Kidney epithelial cell (primary cell): Measurements from ENCODE around the gene CGN. TPM values are rescaled to one million over a fixed set of nuclear protein-coding genes. Genes with fewer than 3 reads are reported as not detected.

ENCODE experiments used
- DNase-seq: peaks from one replicate; pipeline ENCODE4 v3.0.0-alpha.2; 2010; ENCODE audit warnings: low read depth
- H3K27me3 ChIP-seq: 2 replicates; pipeline ENCODE4 v1.6.0; 2011; ENCODE audit warnings: low read length; ENCODE audit not compliant: control insufficient read depth, insufficient read depth
- H3K36me3 ChIP-seq: 2 replicates; pipeline ENCODE4 v1.5.1; 2011; ENCODE audit warnings: low read length; ENCODE audit not compliant: control insufficient read depth, insufficient read depth
- H3K4me3 ChIP-seq: 2 replicates; pipeline ENCODE4 v1.5.1; 2011; ENCODE audit warnings: low read depth, mild to moderate bottlenecking, control low read depth, low read length
- total RNA-seq: library from RNA; depleted of rRNA; stranded (reverse); fragments of >200 nt; gene quantifications from 2 replicates; pipeline ENCODE4 v1.2.3, GENCODE V29; 2015
- TF ChIP-seq, protein P1 (sequence below): IDR thresholded peaks from 2 replicates; pipeline ENCODE4 v1.5.1; 2011; ENCODE audit warnings: mild to moderate bottlenecking, moderate library complexity, low read length, control low read depth, inconsistent platforms; ENCODE audit not compliant: insufficient read depth, poor library complexity, severe bottlenecking

Gene CGN
- total RNA-seq, 1 donor from 2014 or later: 29.3 TPM

DNA sequence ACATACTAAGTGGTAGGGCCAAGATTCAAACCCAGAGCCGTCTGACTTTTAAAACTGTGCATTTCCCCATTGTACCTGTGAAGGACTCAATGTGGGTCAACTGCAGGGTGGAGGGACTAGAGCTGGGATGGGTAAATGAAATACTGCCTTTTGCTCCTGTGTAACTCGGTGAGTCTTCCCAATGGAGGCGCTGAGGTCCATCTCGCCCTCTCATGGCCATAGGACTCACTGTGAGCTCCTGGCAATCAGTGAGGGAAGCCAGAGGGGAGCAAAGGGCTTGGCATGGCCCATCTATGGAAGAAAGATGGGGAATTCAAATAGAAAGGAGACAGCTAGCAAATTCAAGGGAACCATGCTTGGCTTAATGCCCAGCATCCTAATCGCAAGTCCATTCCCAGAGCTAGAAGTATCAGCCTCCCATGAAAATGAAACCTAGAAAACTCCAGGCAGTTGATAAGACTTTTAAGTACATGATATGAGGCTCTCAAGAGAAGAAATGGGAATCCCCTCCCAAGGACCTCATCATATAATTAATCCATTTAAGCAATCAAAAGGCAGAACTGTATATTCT lies 25.4 kb upstream of the CGN start:
- no peaks in the 10 kb centered on the region for H3K36me3 ChIP-seq
- TF ChIP-seq, protein P1, sequence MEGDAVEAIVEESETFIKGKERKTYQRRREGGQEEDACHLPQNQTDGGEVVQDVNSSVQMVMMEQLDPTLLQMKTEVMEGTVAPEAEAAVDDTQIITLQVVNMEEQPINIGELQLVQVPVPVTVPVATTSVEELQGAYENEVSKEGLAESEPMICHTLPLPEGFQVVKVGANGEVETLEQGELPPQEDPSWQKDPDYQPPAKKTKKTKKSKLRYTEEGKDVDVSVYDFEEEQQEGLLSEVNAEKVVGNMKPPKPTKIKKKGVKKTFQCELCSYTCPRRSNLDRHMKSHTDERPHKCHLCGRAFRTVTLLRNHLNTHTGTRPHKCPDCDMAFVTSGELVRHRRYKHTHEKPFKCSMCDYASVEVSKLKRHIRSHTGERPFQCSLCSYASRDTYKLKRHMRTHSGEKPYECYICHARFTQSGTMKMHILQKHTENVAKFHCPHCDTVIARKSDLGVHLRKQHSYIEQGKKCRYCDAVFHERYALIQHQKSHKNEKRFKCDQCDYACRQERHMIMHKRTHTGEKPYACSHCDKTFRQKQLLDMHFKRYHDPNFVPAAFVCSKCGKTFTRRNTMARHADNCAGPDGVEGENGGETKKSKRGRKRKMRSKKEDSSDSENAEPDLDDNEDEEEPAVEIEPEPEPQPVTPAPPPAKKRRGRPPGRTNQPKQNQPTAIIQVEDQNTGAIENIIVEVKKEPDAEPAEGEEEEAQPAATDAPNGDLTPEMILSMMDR: no peak
- no peaks in the 10 kb centered on the region for H3K27me3 ChIP-seq
- no peak for DNase-seq
- no peak overlapping the region for H3K4me3 ChIP-seq

DNA sequence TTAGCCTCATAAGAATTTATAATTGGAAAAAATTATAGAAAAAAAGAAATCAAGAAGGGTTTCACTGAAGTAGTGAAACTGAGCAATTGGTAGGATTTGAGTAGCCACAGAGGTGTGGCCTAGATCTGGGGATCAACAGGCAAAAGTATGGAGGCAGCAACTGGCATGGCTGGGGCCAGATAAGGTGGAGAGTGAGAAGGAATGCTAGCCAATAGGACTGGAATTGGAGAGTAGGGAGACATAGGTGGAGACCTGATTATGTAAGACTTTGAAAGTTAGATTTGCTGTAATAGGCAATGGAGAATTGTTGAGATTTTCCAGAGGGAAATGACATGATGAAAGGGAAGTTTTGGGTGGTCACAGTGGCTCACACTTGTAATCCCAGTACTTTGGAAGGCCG lies 24.6 kb upstream of the CGN start:
- TF ChIP-seq, protein P1: no peak
- Histone ChIP-seq H3K36me3 (no peaks in the 10 kb centered on the region), H3K4me3 (no peak overlapping the region), H3K27me3 (no peaks in the 10 kb centered on the region)
- DNase-seq: no peak

DNA sequence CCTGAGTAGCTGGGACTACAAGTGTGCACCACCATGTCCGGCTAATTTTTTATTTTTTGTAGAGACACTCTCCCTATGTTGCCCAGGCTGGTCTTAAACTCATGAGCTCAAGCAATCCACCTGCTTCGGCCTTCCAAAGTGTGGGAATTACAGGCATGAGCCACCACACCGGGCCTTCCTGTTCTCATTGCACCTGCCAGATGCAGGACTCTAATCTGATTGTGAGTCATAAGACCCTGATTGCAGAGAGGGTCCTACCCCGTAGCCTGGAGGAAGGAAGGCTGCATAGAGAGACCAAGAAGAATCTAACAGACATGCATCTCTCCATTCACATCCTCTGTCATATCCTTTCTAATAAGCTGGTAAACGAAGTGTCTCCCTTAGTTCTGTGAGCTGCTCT lies 19.5 kb upstream of the CGN start:
- H3K36me3 ChIP-seq: no peaks in the 10 kb centered on the region
- DNase-seq: no peak
- no peaks in the 10 kb centered on the region for H3K27me3 ChIP-seq
- H3K4me3 ChIP-seq: no peak overlapping the region
- TF ChIP-seq, protein P1: no peak

DNA sequence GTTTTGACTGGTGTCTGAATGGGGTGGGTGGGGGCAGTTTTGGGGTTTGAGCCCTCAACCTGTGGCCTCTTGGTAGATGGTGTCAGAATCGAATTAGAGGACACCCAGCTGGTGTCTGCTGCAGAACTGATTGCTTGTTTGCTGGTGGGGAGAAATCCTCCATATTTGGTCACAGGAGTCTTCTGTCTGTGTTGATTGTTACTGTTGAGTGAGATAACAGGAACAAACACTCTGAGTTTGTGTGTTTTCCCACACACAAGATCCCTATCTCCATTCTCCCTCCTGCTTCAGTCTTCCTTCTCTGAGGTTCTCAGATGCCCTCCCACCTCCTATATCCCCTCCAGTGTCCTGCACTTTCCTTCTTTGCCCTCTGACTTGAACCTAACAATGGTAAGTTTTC lies 19.1 kb upstream of the CGN start:
- Histone ChIP-seq H3K4me3 (no peak overlapping the region), H3K27me3 (no peaks in the 10 kb centered on the region), H3K36me3 (no peaks in the 10 kb centered on the region)
- no peak for DNase-seq
- TF ChIP-seq, protein P1: no peak

DNA sequence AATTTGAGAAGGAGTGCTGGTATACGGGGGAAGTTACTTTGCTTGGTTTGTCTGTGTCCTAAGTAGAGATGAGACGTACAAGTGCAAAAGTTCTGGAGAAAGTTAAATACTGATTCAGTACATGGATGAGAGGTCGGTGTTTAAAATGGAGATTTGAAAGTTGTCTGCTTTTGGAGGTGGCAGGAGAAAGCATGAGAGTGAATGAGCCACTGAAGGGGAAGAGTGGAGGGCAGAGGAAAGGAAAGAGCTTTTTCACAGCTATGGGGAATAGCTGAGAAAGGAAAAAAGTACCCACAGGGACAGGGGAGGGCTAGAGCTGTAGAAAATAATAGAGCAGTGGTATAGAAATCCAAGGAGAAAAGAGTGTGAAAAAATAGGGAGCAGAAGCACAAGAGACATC lies 18.1 kb upstream of the CGN start:
- no peak overlapping the region for H3K4me3 ChIP-seq
- H3K27me3 ChIP-seq: no peaks in the 10 kb centered on the region
- no peak for DNase-seq
- TF ChIP-seq, protein P1: no peak
- no peaks in the 10 kb centered on the region for H3K36me3 ChIP-seq

DNA sequence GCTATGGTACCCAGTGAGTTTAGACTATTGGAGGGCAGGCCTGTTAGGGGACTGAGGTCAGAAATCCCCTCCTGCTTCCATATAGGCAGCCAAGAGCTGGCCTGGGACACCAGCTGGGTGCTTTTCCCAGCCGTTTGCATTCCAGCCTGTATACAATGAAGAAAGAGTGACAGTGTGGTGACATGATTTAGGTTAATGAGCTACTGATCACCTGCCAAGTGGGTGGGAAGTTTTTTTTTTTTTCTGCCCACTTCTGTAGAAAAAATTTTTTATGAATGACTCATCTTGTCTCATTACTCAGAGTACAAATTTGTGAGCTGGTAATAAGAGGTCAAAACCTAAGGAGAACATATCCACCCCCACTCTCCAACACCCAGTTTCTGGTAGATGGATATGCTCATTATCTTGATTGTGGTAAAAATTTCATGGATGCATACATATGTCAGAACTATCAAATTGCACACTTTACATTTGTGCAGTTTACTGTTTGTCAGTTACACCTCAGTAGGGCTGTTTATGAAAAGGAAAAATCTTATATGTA lies 16.4 kb upstream of the CGN start:
- DNase-seq: peak; percentile 65
- H3K4me3 ChIP-seq: no peak overlapping the region
- no peaks in the 10 kb centered on the region for H3K36me3 ChIP-seq
- TF ChIP-seq, protein P1: no peak
- H3K27me3 ChIP-seq: no peaks in the 10 kb centered on the region
